ENCODE results near the gene CD6.
"Not testable (repeated sequence)": the region's sequence is repeated elsewhere in the genome, so short reads cannot be mapped to it uniquely, and the experiment has no call there.

Gene CD6

GRCh38 chr11:60953781-60954180 is 17.7 kb upstream of the CD6 start:
- no peak for DNase-seq

GRCh38 chr11:60954421-60954820 is 17.1 kb upstream of the CD6 start:
- no peak for DNase-seq

- DNase-seq: no peak
Measured at GRCh38 chr11:60955571-60955970, 15.9 kb upstream of the CD6 start.

DNA sequence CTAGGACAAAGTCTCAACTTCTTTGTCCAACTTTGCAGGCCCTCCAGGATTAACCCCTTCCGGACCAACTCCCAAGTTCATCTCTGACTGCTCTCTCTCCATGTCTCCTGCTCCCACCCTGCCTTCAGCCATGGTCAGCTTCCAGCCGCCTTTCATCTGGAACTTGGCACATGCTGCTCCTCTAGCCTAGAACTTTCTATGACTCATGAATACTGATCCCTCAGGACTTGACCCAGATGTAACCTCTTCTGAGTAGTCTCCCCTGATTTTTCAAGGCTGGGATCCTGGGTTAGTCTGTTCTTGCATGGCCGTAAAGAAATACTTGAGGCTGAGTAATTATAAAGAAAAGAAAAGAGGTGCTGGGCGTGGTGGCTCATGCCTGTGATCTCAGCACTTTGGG is 14.3 kb upstream of the CD6 start:
- DNase-seq: no peak

- no peak for DNase-seq
Measured at GRCh38 chr11:60959431-60959830, 12.0 kb upstream of the CD6 start.

DNA sequence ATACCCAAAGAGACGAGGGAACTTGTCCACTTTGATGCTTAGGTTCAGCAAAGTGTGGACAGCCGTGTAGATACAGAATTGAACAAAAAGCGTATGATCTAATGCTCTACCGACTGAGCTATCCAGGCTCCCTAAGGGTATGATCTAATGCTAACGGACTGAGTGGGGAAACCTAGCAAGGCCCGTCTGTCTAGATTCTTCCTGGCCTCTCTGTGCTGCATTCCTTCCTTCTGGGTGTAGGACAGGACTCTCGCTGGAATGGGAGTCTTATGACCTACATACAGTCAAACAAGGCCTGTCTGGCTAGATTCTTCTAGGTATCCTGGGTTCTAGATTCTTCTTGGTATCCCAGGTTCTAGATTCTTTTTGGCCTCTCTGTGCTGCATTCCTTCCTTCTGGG is 11.1 kb upstream of the CD6 start:
- no peak for DNase-seq

DNA sequence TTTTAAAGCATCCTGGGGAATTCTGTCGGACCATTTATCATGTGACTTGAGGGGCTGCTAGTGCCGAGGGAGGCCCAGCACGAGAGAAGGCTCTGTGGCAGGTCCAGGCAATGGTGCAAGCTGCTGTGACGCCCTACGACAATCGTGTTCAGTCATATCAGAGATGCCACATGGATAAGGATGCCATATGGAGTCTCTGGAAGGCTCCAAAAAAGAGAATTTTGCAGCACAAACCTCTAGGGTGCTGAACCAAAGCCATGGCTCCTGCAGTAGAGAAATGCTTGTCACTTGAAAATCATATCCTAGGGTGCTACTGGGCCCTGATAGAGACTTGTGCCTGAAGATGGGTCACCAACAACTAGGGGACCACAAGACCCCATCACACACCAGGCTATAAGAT is 6.7 kb upstream of the CD6 start:
- peak; percentile 75 for DNase-seq

DNA sequence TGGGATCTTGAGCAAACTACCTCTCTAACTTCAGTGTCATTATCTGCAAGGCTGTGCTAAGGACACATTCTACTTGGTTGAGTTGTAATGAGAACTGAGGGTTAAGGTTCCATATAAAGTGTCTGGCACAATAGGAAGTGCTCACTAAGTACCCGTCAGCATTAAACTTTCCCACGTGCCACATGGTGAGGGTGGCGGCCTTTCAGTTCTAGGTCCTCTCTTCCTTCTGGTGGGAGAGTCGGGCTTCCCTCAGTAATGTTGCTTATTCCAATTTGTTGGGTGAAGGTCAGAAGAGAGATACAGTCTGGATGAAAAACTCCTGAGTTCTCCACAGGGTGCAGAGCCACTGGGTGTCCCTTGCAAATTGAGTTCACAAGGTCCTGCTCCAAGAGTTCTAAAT is 4.6 kb upstream of the CD6 start:
- DNase-seq: no peak

- peak; percentile 10 for DNase-seq
Measured at GRCh38 chr11:60968223-60968622, 3.3 kb upstream of the CD6 start.

GRCh38 chr11:60970369-60970774 is 1.1 kb upstream of the CD6 start:
- DNase-seq: peak; percentile 36

DNA sequence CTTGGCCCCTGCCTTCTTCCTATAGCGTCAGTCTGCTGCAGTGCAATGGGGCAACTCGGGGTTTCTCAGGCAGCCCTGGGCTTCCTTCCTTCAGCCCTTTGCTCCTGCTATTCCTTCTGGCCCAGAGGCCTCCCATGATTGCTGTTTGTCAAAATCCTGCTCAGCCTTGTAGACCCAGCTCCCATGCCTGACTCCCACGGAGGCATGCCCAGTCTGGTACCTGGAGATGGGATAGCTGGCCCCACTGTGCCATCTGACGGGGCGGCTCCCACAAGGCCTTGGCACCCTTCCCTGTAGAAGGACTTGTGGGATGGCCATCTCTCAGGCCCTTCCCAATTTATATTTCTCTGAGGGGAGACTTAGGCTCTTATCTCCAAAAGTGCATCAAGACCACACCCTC is 590 bp upstream of the CD6 start:
- no peak for DNase-seq

GRCh38 chr11:60972182-60973030 is 926 bp downstream of the CD6 start:
- DNase-seq: no peak

DNA sequence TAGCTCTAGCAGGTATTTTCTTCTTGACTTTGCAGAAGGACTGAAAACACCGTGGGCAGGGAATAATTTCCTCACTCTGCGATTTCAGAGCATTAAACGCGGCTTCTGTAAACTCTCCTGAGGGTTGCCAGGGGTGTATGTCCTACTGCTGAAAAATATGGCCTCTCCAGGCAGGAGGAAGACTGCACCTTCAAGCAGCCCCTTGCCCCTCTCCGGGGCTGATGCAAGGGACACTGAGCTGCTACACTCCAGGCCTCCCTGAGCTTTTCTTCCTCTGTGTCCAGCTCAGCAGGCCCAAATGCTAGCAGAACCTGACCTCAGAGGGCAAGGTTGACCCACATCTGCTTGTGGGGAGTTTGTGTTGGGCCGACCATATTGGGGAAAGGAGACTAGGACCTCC is 2.2 kb downstream of the CD6 start:
- DNase-seq: no peak

DNA sequence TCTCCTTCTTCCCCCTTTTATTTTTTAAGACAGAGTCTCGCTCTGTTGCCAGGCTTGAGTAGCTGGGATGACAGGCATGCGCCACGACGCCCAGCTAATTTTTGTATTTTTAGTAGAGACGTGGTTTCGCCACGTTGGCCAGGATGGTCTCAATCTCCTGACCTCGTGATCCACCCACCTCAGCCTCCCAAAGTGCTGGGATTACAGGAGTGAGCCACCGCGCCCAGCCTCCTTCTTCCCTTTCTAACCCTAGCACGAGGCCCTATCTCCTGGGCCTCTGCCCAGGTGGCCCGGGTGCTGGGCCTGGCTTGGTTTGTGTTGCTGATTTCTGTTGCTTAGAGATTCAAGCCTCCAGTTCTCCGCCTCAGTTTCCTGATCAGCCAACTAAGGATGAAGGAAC is 2.8 kb downstream of the CD6 start:
- DNase-seq: not testable (repeated sequence)

GRCh38 chr11:60974726-60975125 is 3.2 kb downstream of the CD6 start:
- DNase-seq: no peak

GRCh38 chr11:60977224-60977623 is 5.7 kb downstream of the CD6 start:
- DNase-seq: no peak

DNA sequence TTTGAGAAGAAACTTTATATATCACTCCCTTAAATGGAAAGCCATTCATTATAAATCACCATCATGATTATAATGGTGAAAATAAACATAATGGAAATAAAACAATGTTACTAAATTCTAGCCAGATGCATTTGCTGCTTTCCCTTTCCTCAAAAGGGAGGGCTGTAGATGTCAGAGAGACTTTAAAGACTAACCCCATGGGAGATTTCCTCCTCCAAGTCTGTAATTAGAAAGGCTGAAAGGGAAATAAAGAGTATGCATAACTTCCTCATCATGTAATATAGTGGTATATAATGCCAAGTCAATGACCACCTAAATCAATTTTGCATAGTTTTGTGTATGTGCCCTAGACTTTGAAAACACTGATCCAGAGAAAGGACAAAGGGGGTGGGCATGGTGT is 6.4 kb downstream of the CD6 start:
- no peak for DNase-seq

DNA sequence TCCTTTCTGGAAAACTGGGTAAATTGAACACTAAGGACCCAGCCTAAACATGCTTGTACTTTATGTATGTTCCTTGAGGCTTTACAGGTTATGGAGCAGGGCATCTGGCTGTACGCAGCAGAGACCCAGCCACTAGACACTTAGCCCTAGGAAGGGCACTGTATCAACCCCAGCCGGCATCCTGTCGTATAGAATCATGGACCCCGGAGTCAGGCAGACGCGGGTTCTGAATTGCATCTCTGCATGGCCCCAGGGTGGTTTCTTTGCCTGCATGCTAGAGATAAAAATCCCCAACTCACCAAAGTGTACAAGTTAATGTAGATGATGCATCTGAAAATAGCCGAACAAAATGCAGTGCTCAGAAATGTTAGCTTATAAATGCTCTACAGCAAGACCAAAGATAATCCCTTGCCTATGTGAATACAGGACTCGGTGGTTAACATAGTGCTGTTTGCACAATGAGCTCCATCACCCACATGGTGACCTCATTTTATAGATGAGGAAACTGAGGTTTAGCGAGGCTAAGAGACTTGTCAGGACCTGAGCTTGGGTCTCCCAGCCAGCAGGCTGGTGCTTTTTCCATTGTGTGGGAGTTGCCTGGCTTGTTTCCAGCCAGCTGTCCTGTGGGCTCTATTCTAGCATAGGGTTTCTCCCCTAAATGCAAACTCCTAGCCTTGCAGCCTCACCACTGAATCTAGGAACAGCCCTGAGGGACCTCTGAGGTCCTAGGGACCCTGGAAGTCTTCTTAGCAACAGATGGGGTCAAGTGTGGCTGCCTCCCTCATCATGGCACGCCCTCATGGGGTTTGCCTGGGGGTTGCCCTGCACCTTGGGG is 7.3 kb downstream of the CD6 start:
- DNase-seq: peak; percentile 90

- no peak for DNase-seq
Measured at GRCh38 chr11:60981515-60981914, 10.0 kb downstream of the CD6 start.

- no peak for DNase-seq
Measured at GRCh38 chr11:60982184-60982583, 10.7 kb downstream of the CD6 start.

- no peak for DNase-seq
Measured at GRCh38 chr11:60984149-60984548, 12.7 kb downstream of the CD6 start.

GRCh38 chr11:60984636-60985035 is 13.2 kb downstream of the CD6 start:
- peak; percentile 33 for DNase-seq

DNA sequence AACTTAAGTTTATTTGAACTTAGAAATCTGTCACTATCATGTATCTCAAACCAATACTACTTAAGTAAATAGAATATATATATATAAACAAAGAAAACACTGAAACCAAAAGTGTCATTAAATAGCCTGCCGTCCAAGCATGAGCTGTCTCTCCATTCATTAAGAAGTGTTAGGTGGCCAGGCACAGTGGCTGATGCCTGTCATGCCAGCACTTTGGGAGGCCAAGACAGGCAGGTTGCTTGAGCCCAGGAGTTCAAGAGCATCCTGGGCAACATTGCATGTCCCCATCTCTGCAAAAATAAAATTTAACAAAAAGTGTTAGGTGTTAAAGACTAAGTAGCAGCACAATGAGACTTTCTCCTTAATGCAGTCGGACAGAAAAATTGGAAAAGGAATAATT is 14.0 kb downstream of the CD6 start:
- DNase-seq: no peak

Measured in NCI-H2171 treated with DMSO at 0.1 percent for 48 hours (cell line).